Panc1 (cell line): ENCODE data around the gene RAD17. TPM values are rescaled to one million over a fixed set of nuclear protein-coding genes. Genes with fewer than 3 reads are reported as not detected.

Experiments
- ATAC-seq: fragments of 200-7000 bp; cut with Tn5 transposase; 2 replicates; pipeline ENCODE4 v1.9.1; 2020; ENCODE audit warnings: mild to moderate bottlenecking, moderate library complexity
- BruUV-seq: library from RNA; stranded (reverse); fragments of 400-500 nt; replicated peaks from 2 replicates; lab custom pipeline; 2021; lab: Mats Ljungman, UMichigan
- CTCF ChIA-PET: fragments of 300-600 bp; sonication (Branson Sonifier 250); formaldehyde crosslinking; loops from one replicate; lab custom pipeline; 2022; ENCODE audit warnings: antibody characterized with exemption; lab: Charles Lee
- POLR2A ChIA-PET: fragments of 300-600 bp; sonication (Branson Sonifier 250); formaldehyde crosslinking; loops from one replicate; lab custom pipeline; 2022; ENCODE audit warnings: antibody characterized with exemption; lab: Charles Lee
- DNase-seq: peaks from one replicate; pipeline ENCODE4 v3.0.0-alpha.2; 2010; ENCODE audit warnings: low read depth, low spot score
- H3K27ac ChIP-seq: 2 replicates; pipeline ENCODE4 v1.5.1; 2011; ENCODE audit warnings: mild to moderate bottlenecking, low read length, inconsistent platforms
- H3K27me3 ChIP-seq: fragments of 200-500 bp; sonication (Bioruptor generic); 2 replicates; pipeline ENCODE4 v1.6.0; 2014; ENCODE audit warnings: low read length, inconsistent platforms; ENCODE audit not compliant: control insufficient read depth, insufficient read depth
- H3K36me3 ChIP-seq: fragments of 200-500 bp; sonication (Bioruptor generic); 2 replicates; pipeline ENCODE4 v1.5.1; 2014; ENCODE audit warnings: inconsistent platforms, mild to moderate bottlenecking, low read length, moderate library complexity; ENCODE audit not compliant: control insufficient read depth, insufficient read depth
- H3K4me1 ChIP-seq: 2 replicates; pipeline ENCODE4 v1.5.1; 2011; ENCODE audit warnings: inconsistent platforms, mild to moderate bottlenecking, low read length, moderate library complexity; ENCODE audit not compliant: control insufficient read depth, insufficient read depth
- H3K4me3 ChIP-seq, 2 experiments: 2 replicates each; pipeline ENCODE4 v1.5.1; 2011 to 2012; ENCODE audit warnings: low read depth in 2 of 2, low read length in 2 of 2, mild to moderate bottlenecking in 2 of 2, inconsistent platforms in 1 of 2, moderate library complexity in 1 of 2
- H3K9me3 ChIP-seq: fragments of 200-500 bp; sonication (Bioruptor generic); 2 replicates; pipeline ENCODE4 v1.5.1; 2014; ENCODE audit warnings: low read depth, mild to moderate bottlenecking, inconsistent platforms, low read length, moderate library complexity; ENCODE audit not compliant: control insufficient read depth, insufficient read depth
- POLR2AphosphoS5 ChIP-seq: IDR thresholded peaks from 2 replicates; pipeline ENCODE4 v1.6.1; 2012; ENCODE audit warnings: mild to moderate bottlenecking, low read depth, low read length, moderate library complexity
- REST ChIP-seq, 2 experiments: IDR thresholded peaks; 2 replicates each; pipeline ENCODE4 v1.6.1; 2011 to 2012; ENCODE audit warnings: low read depth in 2 of 2, control low read depth in 1 of 2, low read length in 1 of 2, mild to moderate bottlenecking in 1 of 2, moderate library complexity in 1 of 2; ENCODE audit not compliant: insufficient read depth in 1 of 2
- SIN3A ChIP-seq: IDR thresholded peaks from 2 replicates; pipeline ENCODE4 v1.6.1; 2012; ENCODE audit warnings: low read depth, mild to moderate bottlenecking, low read length, moderate library complexity, borderline replicate concordance; ENCODE audit not compliant: insufficient read depth
- TCF7L2 ChIP-seq: IDR thresholded peaks from 2 replicates; pipeline ENCODE4 v1.6.1; 2011; ENCODE audit warnings: mild to moderate bottlenecking, low read depth, low read length, inconsistent platforms
- in situ Hi-C: cut with HindIII; loops from 2 replicates; pipeline ENCODE4 v1.10.0; 2016; ENCODE audit warnings: low sequenced_read_pairs, low pct_unique_long_range_greater_than_20kb
- intact Hi-C: fragments of 100-400 bp; cut with micrococcal nuclease; formaldehyde crosslinking; loops from one replicate; pipeline ENCODE4 v1.10.0; 2022; ENCODE audit not compliant: unreplicated experiment
- total RNA-seq: library from RNA; stranded (reverse); gene quantifications from one replicate; pipeline ENCODE4 v1.2.1, GENCODE V29; 2021; ENCODE audit not compliant: unreplicated experiment
- TF ChIP-seq, protein P1 (sequence below): fragments of 450-650 bp; IDR thresholded peaks from 2 replicates; pipeline ENCODE4 v1.5.1; 2017; ENCODE audit warnings: mild to moderate bottlenecking

The RAD17 gene
- total RNA-seq, 1 experiment from 2014 or later: 41.7 TPM

DNA sequence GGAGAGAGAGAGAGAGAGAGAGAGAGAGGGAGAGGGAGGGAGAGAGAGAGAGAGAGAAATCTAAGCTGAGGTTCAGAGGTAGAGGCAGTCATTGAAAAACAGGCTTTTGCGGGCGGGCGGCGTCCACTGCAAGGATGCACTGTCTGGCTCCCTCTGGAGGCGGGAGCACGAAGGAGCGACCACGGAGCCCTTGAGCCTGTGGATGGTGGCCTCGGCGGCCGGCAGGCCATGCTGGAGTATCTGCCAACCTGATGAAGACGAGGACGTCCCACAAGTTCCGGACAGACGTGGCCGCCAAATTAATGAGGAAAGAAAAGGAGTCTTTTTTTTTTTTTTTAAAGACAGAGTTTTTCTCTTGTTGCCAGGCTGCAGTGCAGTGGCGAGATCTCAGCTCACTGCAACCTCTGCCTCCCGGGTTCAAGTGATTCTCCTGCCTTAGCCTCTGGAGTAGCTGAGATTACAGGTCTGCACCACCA, 34.8 kb upstream of the RAD17 start:
- intact Hi-C loops: no loop called here
- in situ Hi-C loops: no loop called here
- no peaks in the 10 kb centered on the region for H3K9me3 ChIP-seq
- no peaks in the 10 kb centered on the region; the same call in 1 of the 2 replicates for H3K36me3 ChIP-seq
- BruUV-seq: no TSS peak
- TF ChIP-seq REST (IDR thresholded peaks at IDR 0.05; ENCODE audit: insufficient read depth in 1 of 2, low read depth in 2 of 2, low read length in 1 of 2) (no peak), POLR2AphosphoS5 (no peak), SIN3A (no peak)
- TF ChIP-seq, protein P1, sequence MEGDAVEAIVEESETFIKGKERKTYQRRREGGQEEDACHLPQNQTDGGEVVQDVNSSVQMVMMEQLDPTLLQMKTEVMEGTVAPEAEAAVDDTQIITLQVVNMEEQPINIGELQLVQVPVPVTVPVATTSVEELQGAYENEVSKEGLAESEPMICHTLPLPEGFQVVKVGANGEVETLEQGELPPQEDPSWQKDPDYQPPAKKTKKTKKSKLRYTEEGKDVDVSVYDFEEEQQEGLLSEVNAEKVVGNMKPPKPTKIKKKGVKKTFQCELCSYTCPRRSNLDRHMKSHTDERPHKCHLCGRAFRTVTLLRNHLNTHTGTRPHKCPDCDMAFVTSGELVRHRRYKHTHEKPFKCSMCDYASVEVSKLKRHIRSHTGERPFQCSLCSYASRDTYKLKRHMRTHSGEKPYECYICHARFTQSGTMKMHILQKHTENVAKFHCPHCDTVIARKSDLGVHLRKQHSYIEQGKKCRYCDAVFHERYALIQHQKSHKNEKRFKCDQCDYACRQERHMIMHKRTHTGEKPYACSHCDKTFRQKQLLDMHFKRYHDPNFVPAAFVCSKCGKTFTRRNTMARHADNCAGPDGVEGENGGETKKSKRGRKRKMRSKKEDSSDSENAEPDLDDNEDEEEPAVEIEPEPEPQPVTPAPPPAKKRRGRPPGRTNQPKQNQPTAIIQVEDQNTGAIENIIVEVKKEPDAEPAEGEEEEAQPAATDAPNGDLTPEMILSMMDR: peak; percentile 94
- peak; percentile 92 for ATAC-seq
- H3K27ac ChIP-seq: 0 out of 2 replicates have a peak overlapping the region, but pooled peaks have one; percentile 23
- DNase-seq: peak; percentile 42
- peaks cover 11% of the 10 kb centered on the region for H3K4me1 ChIP-seq
- ChIA-PET CTCF (interaction anchor here (0.6 to 1.6 kb wide), 5 partner anchors 32 to 311 kb away, joined by 3 to 11 read pairs (median 3); partner anchors contain the start of gene CDK7), POLR2A (interaction anchor here (0.6 kb wide), 2 partner anchors 91 to 174 kb away, joined by 4 to 5 read pairs; no protein-coding TSS in a partner anchor)
- H3K27me3 ChIP-seq: no peaks in the 10 kb centered on the region
- H3K4me3 ChIP-seq: no peak overlapping the region; a peak in 1 of 4 replicates

DNA sequence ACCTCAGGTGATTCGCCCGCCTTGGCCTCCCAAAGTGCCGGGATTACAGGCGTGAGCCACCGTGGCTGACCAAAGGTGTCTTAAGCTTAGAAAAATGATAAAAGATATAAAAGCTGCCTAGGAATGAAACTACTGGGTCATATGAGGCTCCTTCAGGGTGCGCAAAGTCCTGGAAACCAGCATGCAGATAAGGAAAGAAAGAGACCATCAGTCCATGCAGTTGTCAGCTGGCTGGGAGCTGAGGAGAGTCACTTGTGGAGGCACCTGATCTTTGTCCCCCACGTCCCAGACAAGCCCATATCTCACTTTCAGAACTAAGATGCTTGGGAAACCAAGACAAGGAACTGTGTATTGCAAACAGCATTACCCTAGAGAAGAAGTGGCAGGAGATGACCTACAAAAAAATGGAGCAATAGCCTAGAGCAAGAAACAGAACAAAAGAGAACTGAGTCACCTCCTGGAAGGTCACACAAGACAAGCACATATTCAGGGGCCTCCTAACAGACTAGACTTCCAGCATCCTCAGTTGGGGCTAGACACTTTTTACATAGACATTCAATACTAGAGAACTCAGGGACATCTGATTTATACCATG, 34.2 kb upstream of the RAD17 start:
- Histone ChIP-seq H3K9me3 (no peaks in the 10 kb centered on the region), H3K36me3 (no peaks in the 10 kb centered on the region; the same call in 1 of the 2 replicates), H3K4me1 (peaks cover 11% of the 10 kb centered on the region), H3K4me3 (no peak overlapping the region), H3K27me3 (no peaks in the 10 kb centered on the region), H3K27ac (no peak overlapping the region)
- intact Hi-C loops (no loop called here), in situ Hi-C loops (no loop called here)
- ATAC-seq: no peak
- ChIA-PET CTCF (interaction anchor here (0.6 to 1.6 kb wide), 3 partner anchors 101 to 312 kb away, joined by 3 to 11 read pairs (median 3); partner anchors contain the start of gene CDK7), POLR2A (interaction anchor here (0.6 kb wide), 2 partner anchors 92 to 173 kb away, joined by 4 to 5 read pairs; no protein-coding TSS in a partner anchor)
- DNase-seq: no peak
- no TSS peak for BruUV-seq
- no peak for TF ChIP-seq POLR2AphosphoS5
- no peak for TF ChIP-seq SIN3A
- TF ChIP-seq, protein P1: no peak
- no peak for TF ChIP-seq REST (IDR thresholded peaks at IDR 0.05; ENCODE audit: insufficient read depth in 1 of 2, low read depth in 2 of 2, low read length in 1 of 2)
- TF ChIP-seq TCF7L2: no peak
